DND-41 (cell line): ENCODE measurements around the gene GRIK4.

ENCODE experiments used
- CTCF ChIP-seq: IDR thresholded peaks from 2 replicates; pipeline ENCODE4 v1.5.1; 2012; ENCODE audit warnings: borderline replicate concordance, low read length, moderate library complexity, mild to moderate bottlenecking; ENCODE audit not compliant: poor library complexity, severe bottlenecking; ENCODE audit errors: extremely low read depth
- EZH2 ChIP-seq: IDR thresholded peaks from 3 replicates; pipeline ENCODE4 v1.6.1; 2012; ENCODE audit warnings: borderline replicate concordance, low read depth, mild to moderate bottlenecking, moderate library complexity, low read length, inconsistent platforms; ENCODE audit not compliant: severe bottlenecking

DNA sequence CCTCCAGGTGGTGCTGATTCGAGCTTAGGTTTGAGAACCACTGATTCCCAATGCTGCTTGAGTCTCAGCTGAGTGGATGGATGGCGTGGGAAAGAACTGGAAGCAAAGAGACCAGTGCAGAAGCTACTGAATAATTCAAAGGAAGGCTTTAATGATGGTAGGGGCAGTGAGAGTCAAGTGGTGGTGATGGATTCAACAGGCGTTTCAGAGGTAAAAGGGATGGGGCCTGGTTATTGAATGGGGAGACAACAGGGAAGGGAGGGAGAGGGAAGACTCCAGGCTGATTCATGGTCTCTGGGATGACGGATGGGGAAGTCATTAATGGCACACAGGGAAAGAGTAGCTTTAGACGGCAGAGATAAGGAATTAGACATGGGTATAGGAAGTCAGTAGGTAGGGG, 408.0 kb downstream of the GRIK4 start:
- TF ChIP-seq EZH2 = no peak
- TF ChIP-seq CTCF = no peak
